GM23248 (cell line): ENCODE data around the gene WDR70. TPM values are rescaled to one million over a fixed set of nuclear protein-coding genes. Genes with fewer than 3 reads are reported as not detected.
A peak's percentile ranks its signal among the peaks of the same experiment; 100 is the strongest.

Experiments
- DNase-seq: peaks from one replicate; pipeline ENCODE4 v3.0.0-alpha.2; 2015
- H2AFZ ChIP-seq: fragments of 200-600 bp; sonication (generic); 2 replicates; pipeline ENCODE4 v1.6.1; 2016; ENCODE audit warnings: antibody characterized with exemption
- H3F3A ChIP-seq: fragments of 200-600 bp; sonication (generic); 2 replicates; pipeline ENCODE4 v1.6.1; 2016; ENCODE audit warnings: mild to moderate bottlenecking, antibody characterized with exemption, mixed run types; ENCODE audit not compliant: insufficient read depth
- H3K27ac ChIP-seq: fragments of 200-600 bp; sonication (generic); 2 replicates; pipeline ENCODE4 v1.5.1; 2016; ENCODE audit warnings: mild to moderate bottlenecking
- H3K27me3 ChIP-seq: fragments of 200-600 bp; sonication (generic); replicated peaks from 2 replicates; pipeline ENCODE4 v1.6.1; 2016; ENCODE audit warnings: mild to moderate bottlenecking; ENCODE audit not compliant: insufficient read depth
- H3K36me3 ChIP-seq: fragments of 200-600 bp; sonication (generic); 2 replicates; pipeline ENCODE4 v1.6.1; 2016; ENCODE audit warnings: low read depth, mild to moderate bottlenecking
- H3K4me1 ChIP-seq: fragments of 200-600 bp; sonication (generic); 2 replicates; pipeline ENCODE4 v1.6.1; 2016; ENCODE audit warnings: mild to moderate bottlenecking; ENCODE audit not compliant: insufficient read depth
- H3K4me2 ChIP-seq: fragments of 200-600 bp; sonication (generic); one replicate; pipeline ENCODE4 v1.6.1; 2016; ENCODE audit warnings: mild to moderate bottlenecking; ENCODE audit not compliant: unreplicated experiment
- H3K4me3 ChIP-seq: fragments of 200-600 bp; sonication (generic); 2 replicates; pipeline ENCODE4 v1.5.1; 2016; ENCODE audit warnings: mild to moderate bottlenecking
- H3K79me2 ChIP-seq: fragments of 200-600 bp; sonication (generic); 2 replicates; pipeline ENCODE4 v1.6.1; 2016; ENCODE audit warnings: mild to moderate bottlenecking; ENCODE audit not compliant: insufficient read depth
- H3K9ac ChIP-seq: fragments of 200-600 bp; sonication (generic); 2 replicates; pipeline ENCODE4 v1.6.1; 2016; ENCODE audit warnings: mild to moderate bottlenecking
- H3K9me2 ChIP-seq: fragments of 200-600 bp; sonication (generic); 2 replicates; pipeline ENCODE4 v1.6.1; 2016; ENCODE audit warnings: mixed run types, mild to moderate bottlenecking, moderate library complexity; ENCODE audit not compliant: insufficient read depth
- H3K9me3 ChIP-seq: fragments of 200-600 bp; sonication (generic); one replicate; pipeline ENCODE4 v1.6.1; 2017; ENCODE audit warnings: low read depth
- H4K20me1 ChIP-seq: fragments of 200-600 bp; sonication (generic); 2 replicates; pipeline ENCODE4 v1.6.0; 2016; ENCODE audit not compliant: insufficient read depth
- EZH2 ChIP-seq: fragments of 200-600 bp; sonication (generic); IDR thresholded peaks from 2 replicates; pipeline ENCODE4 v1.6.1; 2018; ENCODE audit warnings: antibody characterized with exemption, mild to moderate bottlenecking; ENCODE audit not compliant: insufficient read depth, poor library complexity, severe bottlenecking
- EZH2phosphoT487 ChIP-seq: fragments of 200-600 bp; sonication (generic); IDR thresholded peaks from 2 replicates; pipeline ENCODE4 v1.6.1; 2018; ENCODE audit warnings: antibody characterized with exemption, moderate library complexity, mild to moderate bottlenecking, low read depth; ENCODE audit not compliant: insufficient read depth
- WGBS, 2 experiments: methylation state at CpG; one replicate each; pipeline ENCODE4 v1.1.6; 2015 to 2017; ENCODE audit warnings: low lambda C conversion rate in 2 of 2, low coverage in 1 of 2; ENCODE audit errors: missing lambda C conversion rate in 2 of 2; 5-methylcytosine and 5-hydroxymethylcytosine counted together
- in situ Hi-C: fragments of 300-500 bp; cut with MboI; formaldehyde crosslinking; loops from 2 replicates; pipeline ENCODE4 v1.15.0; 2020
- polyA plus RNA-seq: library from polyadenylated mRNA; unstranded; fragments of >200 nt; fragmentation: Nextera tagmentation; extraction: Ambion mirVana; gene quantifications from 2 replicates; pipeline ENCODE4 v1.2.1, GENCODE V29; 2016
- total RNA-seq: library from RNA; depleted of rRNA; stranded (reverse); fragments of >200 nt; shearing (Covaris generic); gene quantifications from 2 replicates; pipeline ENCODE4 v1.2.3, GENCODE V29; 2014

Gene WDR70
- total and polyA plus RNA-seq, 2 experiments from 2014 or later: 20.8 to 24.9 TPM

DNA sequence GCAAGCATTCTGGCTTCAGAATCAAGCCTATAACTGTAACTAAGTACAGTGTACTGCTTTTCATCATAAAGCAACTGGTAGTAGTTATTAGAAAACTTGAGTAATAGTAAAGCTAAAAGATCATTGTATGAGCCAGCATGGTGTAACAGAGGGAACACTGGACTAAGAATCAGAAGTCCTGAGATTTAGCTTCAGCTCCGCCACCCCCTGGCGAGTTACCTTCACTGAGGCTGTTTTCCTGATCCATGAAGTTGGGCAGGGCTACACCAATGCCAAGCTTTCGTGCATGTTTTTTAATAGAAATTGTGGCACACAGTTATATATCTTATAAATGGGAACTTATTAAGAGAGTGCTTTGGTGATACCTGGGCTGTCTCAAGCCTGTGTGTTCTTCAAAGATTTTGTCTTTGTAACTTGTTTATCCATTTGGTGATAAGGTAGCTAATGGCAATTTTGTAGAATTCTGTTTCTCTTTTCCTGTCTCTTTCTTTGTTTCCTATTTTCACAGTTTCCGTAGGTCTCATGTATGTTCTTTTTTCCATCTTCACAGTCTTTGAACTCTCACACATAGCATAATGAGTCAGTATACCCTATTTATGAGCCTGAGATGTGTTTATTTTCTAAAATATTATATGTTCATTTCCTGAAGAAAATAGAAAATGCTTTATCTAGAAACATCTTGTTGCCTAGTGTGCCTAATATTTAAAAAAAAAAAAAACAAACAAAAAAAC is 358.4 kb downstream of the WDR70 start:
- H3K4me1 ChIP-seq: peaks cover 67% of the 10 kb centered on the region
- H3K27ac ChIP-seq: peak overlapping the region; percentile 91
- H4K20me1 ChIP-seq: no peaks in the 10 kb centered on the region
- no peaks in the 10 kb centered on the region for H3K27me3 ChIP-seq
- in situ Hi-C loops: loop anchor here (25.0 kb wide), 1 partner anchor 450 kb away; no protein-coding TSS in a partner anchor
- no peak for DNase-seq
- H3K36me3 ChIP-seq: no peaks in the 10 kb centered on the region
- TF ChIP-seq EZH2phosphoT487 (no peak), EZH2 (no peak)
- no peak overlapping the region for H2AFZ ChIP-seq
- H3K79me2 ChIP-seq: no peaks in the 10 kb centered on the region
- H3K9ac ChIP-seq: 0 out of 2 replicates have a peak overlapping the region, but pooled peaks have one; percentile 70
- H3K9me2 ChIP-seq: no peaks in the 10 kb centered on the region
- no peak overlapping the region for H3K4me3 ChIP-seq
- WGBS, 2 experiments: 98 to 99% methylated on average over 4 of the region's 4 CpGs
- H3K9me3 ChIP-seq: no peaks in the 10 kb centered on the region
- peaks cover 57% of the 10 kb centered on the region for H3F3A ChIP-seq
- peak overlapping the region; percentile 78 for H3K4me2 ChIP-seq

DNA sequence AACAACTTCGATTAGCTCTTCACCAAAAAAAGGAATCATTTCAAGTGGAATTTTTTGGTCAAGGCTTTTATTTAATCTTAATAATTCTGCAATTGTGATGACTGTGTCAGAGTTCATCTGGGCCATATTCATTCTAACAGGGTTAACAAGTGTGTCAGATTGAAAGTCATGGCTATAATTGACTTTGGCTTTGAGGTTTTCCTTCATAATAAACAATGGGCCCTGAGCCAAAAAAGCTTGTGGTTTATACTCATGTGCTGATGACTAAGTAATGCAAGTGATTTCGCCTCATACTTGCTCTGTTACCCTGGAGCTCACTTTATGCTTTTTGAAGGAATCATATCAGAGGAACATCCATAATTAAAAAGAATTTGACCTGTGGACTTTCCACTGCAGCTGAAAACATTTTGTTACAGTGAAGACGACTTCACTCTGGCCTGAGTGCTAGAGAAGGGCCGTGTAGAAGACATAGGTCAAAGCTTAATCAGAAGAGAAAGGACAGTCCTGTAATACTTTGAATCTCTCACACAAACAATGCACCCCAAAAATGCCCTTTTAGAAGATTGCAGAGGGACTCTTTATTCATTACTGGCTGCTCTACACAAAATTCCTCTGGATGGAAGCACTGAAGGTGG is 359.1 kb downstream of the WDR70 start:
- peak overlapping the region; percentile 78 for H3K4me2 ChIP-seq
- peak overlapping the region; percentile 44 for H3K4me3 ChIP-seq
- H3K79me2 ChIP-seq: no peaks in the 10 kb centered on the region
- peak overlapping the region; percentile 70 for H3K9ac ChIP-seq
- H4K20me1 ChIP-seq: no peaks in the 10 kb centered on the region
- WGBS, 2 experiments: 0 to 1% methylated on average over 4 of the region's 4 CpGs
- H2AFZ ChIP-seq: no peak overlapping the region
- H3K9me3 ChIP-seq: no peaks in the 10 kb centered on the region
- H3K27ac ChIP-seq: peak overlapping the region; percentile 91
- no peaks in the 10 kb centered on the region for H3K27me3 ChIP-seq
- DNase-seq: peak; percentile 95
- H3K9me2 ChIP-seq: no peaks in the 10 kb centered on the region
- TF ChIP-seq EZH2: no peak
- 0 out of 2 replicates have a peak, but pooled peaks have one; percentile 72 for TF ChIP-seq EZH2phosphoT487
- peaks cover 60% of the 10 kb centered on the region for H3F3A ChIP-seq
- no peaks in the 10 kb centered on the region for H3K36me3 ChIP-seq
- peaks cover 67% of the 10 kb centered on the region for H3K4me1 ChIP-seq
- in situ Hi-C loops: loop anchor here (25.0 kb wide), 1 partner anchor 449 kb away; no protein-coding TSS in a partner anchor

DNA sequence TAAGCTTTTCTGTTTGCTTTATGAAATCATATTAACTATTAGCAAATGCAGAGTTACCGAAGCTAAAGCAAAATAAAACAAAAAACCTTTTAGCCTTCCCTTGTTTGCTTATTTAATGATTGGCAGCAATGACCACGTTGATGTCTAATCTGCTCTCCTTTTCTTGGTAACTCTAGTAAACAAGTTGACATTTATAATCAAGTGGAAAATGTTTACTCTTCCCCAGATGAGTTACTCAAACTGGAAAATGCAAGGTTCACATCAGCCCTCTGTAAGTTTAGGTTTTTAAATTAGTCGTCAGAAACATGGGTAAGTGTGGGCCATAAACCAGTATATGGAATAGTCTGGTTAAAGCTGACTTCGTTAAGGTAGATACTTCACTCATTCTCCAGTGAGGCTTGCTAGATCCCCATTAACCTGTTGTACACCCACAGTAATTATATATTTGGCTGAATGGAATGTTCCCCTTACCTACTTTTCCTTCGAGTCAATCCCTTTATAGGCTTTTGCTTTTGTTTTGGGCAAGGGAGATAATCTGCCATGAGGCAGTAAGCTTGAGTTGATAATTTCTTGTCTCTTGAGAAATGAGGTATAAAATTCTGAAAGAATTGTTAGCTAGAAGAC is 359.9 kb downstream of the WDR70 start:
- Histone ChIP-seq H3K9me3 (no peaks in the 10 kb centered on the region), H3K27ac (peak overlapping the region; percentile 91), H3K27me3 (no peaks in the 10 kb centered on the region), H3K4me3 (no peak overlapping the region), H3K79me2 (no peaks in the 10 kb centered on the region), H3F3A (peaks cover 60% of the 10 kb centered on the region), H3K9me2 (no peaks in the 10 kb centered on the region), H3K9ac (peak overlapping the region; percentile 70), H2AFZ (no peak overlapping the region), H3K4me1 (peaks cover 67% of the 10 kb centered on the region), H3K4me2 (peak overlapping the region; percentile 78), H3K36me3 (no peaks in the 10 kb centered on the region), H4K20me1 (no peaks in the 10 kb centered on the region)
- WGBS, 2 experiments: 82 to 83% methylated on average over 5 of the region's 5 CpGs
- TF ChIP-seq EZH2phosphoT487: no peak
- TF ChIP-seq EZH2: no peak
- DNase-seq: no peak
- in situ Hi-C loops: loop anchor here (25.0 kb wide), 1 partner anchor 448 kb away; no protein-coding TSS in a partner anchor

DNA sequence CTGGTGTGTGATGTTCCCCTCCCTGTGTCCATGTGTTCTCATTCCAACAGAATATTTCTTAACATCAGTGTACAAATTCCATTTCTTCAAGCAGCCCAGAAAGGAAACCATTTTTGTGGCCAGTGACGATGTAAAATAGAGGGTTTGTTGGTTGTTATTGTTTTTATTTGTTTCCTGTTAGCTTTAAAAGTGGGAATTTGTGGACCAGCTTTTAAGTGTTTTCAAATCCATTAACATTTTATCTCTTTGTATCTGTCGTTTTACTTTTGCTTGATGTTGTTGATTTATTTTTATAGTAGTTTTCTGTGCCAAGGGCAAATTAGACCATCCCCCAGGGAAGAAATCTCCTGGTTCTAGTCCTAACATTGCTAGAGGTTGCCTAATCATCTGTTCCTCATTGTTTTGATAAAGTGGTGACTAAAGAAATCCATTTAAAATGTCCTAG is 360.7 kb downstream of the WDR70 start:
- Histone ChIP-seq H3K27me3 (no peaks in the 10 kb centered on the region), H3K9ac (peak overlapping the region; percentile 60), H3K27ac (peak overlapping the region; percentile 91), H2AFZ (no peak overlapping the region), H3K9me3 (no peaks in the 10 kb centered on the region), H3K4me2 (peak overlapping the region; percentile 78), H3K79me2 (no peaks in the 10 kb centered on the region), H3K4me3 (peak overlapping the region; percentile 49), H4K20me1 (no peaks in the 10 kb centered on the region), H3K4me1 (peaks cover 67% of the 10 kb centered on the region), H3F3A (peaks cover 60% of the 10 kb centered on the region), H3K9me2 (no peaks in the 10 kb centered on the region), H3K36me3 (0 out of 2 replicates have a peak, but pooled peaks cover 4% of the 10 kb centered on the region)
- peak; percentile 77 for DNase-seq
- WGBS, 2 experiments: 7 to 12% methylated on average over 2 of the region's 2 CpGs
- TF ChIP-seq EZH2phosphoT487: no peak
- TF ChIP-seq EZH2: no peak
- in situ Hi-C loops: loop anchor here (25.0 kb wide), 1 partner anchor 447 kb away; no protein-coding TSS in a partner anchor
